Gastrocnemius medialis (tissue), 4 donors: ENCODE data around the gene PTPRQ. TPM values are rescaled to one million over a fixed set of nuclear protein-coding genes. Genes with fewer than 3 reads are reported as not detected.

ENCODE experiments used
- ATAC-seq, 2 donors: fragments of 150-250 bp; one replicate each; pipeline ENCODE4 v1.9.1; 2016
- DNase-seq, 2 donors: peaks; one replicate each; pipeline ENCODE4 v3.0.0-alpha.2; 2019
- H3K27ac ChIP-seq, 4 donors: fragments of 200-600 bp; sonication (generic); 1 replicate in 1 of 4; 2 replicates in 3 of 4; pipeline ENCODE4 v1.5.1; 2016 to 2018; ENCODE audit warnings: mild to moderate bottlenecking in 2 of 4, moderate library complexity in 1 of 4
- H3K27me3 ChIP-seq, 3 donors: fragments of 200-600 bp; sonication (generic) in 2 of 3; 1 replicate in 1 of 3; 2 replicates in 2 of 3; pipeline versions ENCODE4 v1.5.1 to v1.6.0; 2016 to 2019; ENCODE audit warnings: mild to moderate bottlenecking in 1 of 3, moderate library complexity in 1 of 3
- H3K36me3 ChIP-seq, 2 donors: fragments of 200-600 bp; sonication (generic) in 1 of 2; one replicate each; pipeline ENCODE4 v1.5.1; 2017 to 2018
- H3K4me1 ChIP-seq, 2 donors: fragments of 200-600 bp; sonication (generic) in 1 of 2; one replicate each; pipeline ENCODE4 v1.5.1; 2016 to 2017; ENCODE audit warnings: mild to moderate bottlenecking in 2 of 2
- H3K4me3 ChIP-seq, 4 donors: fragments of 200-600 bp; sonication (generic) in 3 of 4; 1 replicate in 1 of 4; 2 replicates in 3 of 4; pipeline ENCODE4 v1.5.1; 2016 to 2019; ENCODE audit warnings: mild to moderate bottlenecking in 2 of 4
- H3K9me3 ChIP-seq, 3 donors: fragments of 200-600 bp; sonication (generic) in 2 of 3; 1 replicate in 1 of 3; 2 replicates in 2 of 3; pipeline ENCODE4 v1.5.1; 2016 to 2019
- CTCF ChIP-seq, 5 experiments: fragments of 450-650 bp in 3 of 5; fragments of 200-600 bp in 2 of 5; sonication (generic) in 2 of 5; IDR thresholded peaks in 4 of 5; conservative IDR thresholded peaks in 1 of 5; 1 replicate in 4 of 5; 2 replicates in 1 of 5; pipeline ENCODE4 v1.5.1; 2016 to 2019; ENCODE audit warnings: antibody characterized with exemption in 5 of 5, mild to moderate bottlenecking in 3 of 5, moderate library complexity in 3 of 5
- POLR2A ChIP-seq, 2 donors: fragments of 450-650 bp; IDR thresholded peaks; one replicate each; pipeline ENCODE4 v1.6.1; 2017; ENCODE audit warnings: antibody characterized with exemption in 2 of 2, mild to moderate bottlenecking in 2 of 2, moderate library complexity in 2 of 2
- in situ Hi-C, 4 donors: fragments of 200-750 bp; cut with MboI; loops; one replicate each; pipeline versions ENCODE4 v1.15.0 to v1.8.0; 2017; ENCODE audit warnings: low sequenced_read_pairs in 4 of 4
- intact Hi-C: fragments of 100-400 bp; cut with DNase I; formaldehyde crosslinking; loops from one replicate; pipeline ENCODE4 v1.15.1; 2023; ENCODE audit warnings: low total_unique reads
- total RNA-seq, 4 donors: library from RNA; depleted of rRNA; stranded (reverse); fragments of >200 nt; gene quantifications; one replicate each; pipeline versions ENCODE4 v1.1.0 to v1.2.3, GENCODE V29; 2016

Gene PTPRQ
- total RNA-seq, 4 donors from 2014 or later: 0.02 to 0.91 (median 0.46) TPM; not detected in 1

GRCh38 chr12:80711866-80712265 is 267.8 kb downstream of the PTPRQ start:
- no peaks in the 10 kb centered on the region for H3K9me3 ChIP-seq
- no peak for ATAC-seq
- H3K4me1 ChIP-seq: peaks cover 4 to 10% of the 10 kb centered on the region in 2 donors
- H3K27ac ChIP-seq: peak overlapping the region; percentile 83 to 98 (median 92)
- no peak overlapping the region for H3K4me3 ChIP-seq
- H3K36me3 ChIP-seq: peaks cover 0 to 19% of the 10 kb centered on the region in 2 donors
- in situ Hi-C loops: no loop called here
- peaks cover 0 to 4% (median 4%) of the 10 kb centered on the region in 3 donors for H3K27me3 ChIP-seq
- intact Hi-C loops: loop anchor here (2.0 to 5.0 kb wide), 4 partner anchors 35 to 239 kb away; no protein-coding TSS in a partner anchor
- no peak for TF ChIP-seq CTCF (IDR thresholded peaks at IDR 0.05 in 4 of 5, conservative IDR thresholded peaks at IDR 0.05 in 1 of 5)
- TF ChIP-seq POLR2A (IDR thresholded peaks at IDR 0.05): no peak
- no peak for DNase-seq

DNA sequence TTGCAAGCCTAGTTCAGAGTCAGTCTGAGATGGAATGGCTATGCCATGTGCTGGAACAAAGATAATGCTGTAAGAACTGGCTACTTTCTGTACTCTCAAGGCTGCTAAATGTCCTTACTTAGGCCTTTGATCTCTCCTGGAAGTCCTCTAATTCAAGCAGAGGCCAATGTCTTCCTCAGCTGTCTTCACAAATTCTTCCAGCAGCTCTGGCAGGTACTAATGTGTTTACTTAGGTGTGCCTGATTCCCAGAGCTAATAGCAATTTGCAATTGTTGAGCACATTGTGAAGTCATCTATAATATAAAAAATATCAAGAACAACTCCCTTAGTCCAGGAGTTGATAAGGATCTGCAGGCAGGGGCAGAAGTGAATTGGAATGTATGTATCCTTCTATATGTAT is 268.8 kb downstream of the PTPRQ start:
- Histone ChIP-seq H3K4me3 (no peak overlapping the region), H3K27ac (peak overlapping the region; percentile 77 to 92 (median 86)), H3K9me3 (no peaks in the 10 kb centered on the region), H3K4me1 (peaks cover 4 to 10% of the 10 kb centered on the region in 2 donors), H3K27me3 (peaks cover 0 to 4% (median 4%) of the 10 kb centered on the region in 3 donors), H3K36me3 (peaks cover 0 to 18% of the 10 kb centered on the region in 2 donors)
- TF ChIP-seq POLR2A (IDR thresholded peaks at IDR 0.05) (no peak), CTCF (IDR thresholded peaks at IDR 0.05 in 4 of 5, conservative IDR thresholded peaks at IDR 0.05 in 1 of 5) (no peak)
- DNase-seq: no peak
- in situ Hi-C loops (no loop called here), intact Hi-C loops (loop anchor here (5.0 kb wide), 1 partner anchor 49 kb away; no protein-coding TSS in a partner anchor)
- no peak for ATAC-seq

DNA sequence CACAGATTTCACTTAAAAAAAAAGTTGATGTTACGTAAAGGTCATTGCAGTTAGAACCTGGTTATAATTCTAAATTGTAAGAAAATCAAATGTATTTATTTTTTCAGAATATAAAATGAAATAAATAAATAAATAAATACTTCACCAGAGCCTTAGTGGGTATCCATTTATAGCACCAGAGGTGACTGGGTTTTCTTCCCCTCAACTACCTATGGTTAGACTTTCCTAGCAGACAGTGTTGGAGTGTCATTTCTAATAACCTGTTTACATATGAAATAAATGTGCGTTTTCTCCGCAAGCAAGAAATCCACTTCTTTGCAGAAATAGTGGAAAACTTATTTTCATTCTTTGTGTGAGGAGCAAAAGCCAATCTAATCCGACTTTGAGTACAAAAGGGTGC is 269.4 kb downstream of the PTPRQ start:
- peak overlapping the region; percentile 37 to 56 (median 50) for H3K4me3 ChIP-seq
- H3K27ac ChIP-seq: peak overlapping the region; percentile 77 to 92 (median 86)
- DNase-seq (no peak), ATAC-seq (no peak)
- H3K4me1 ChIP-seq: peaks cover 4 to 10% of the 10 kb centered on the region in 2 donors
- TF ChIP-seq CTCF (IDR thresholded peaks at IDR 0.05 in 4 of 5, conservative IDR thresholded peaks at IDR 0.05 in 1 of 5) (no peak), POLR2A (IDR thresholded peaks at IDR 0.05) (no peak)
- H3K27me3 ChIP-seq: peaks cover 0 to 4% (median 4%) of the 10 kb centered on the region in 3 donors
- no peaks in the 10 kb centered on the region for H3K9me3 ChIP-seq
- in situ Hi-C loops: no loop called here
- H3K36me3 ChIP-seq: peaks cover 0 to 13% of the 10 kb centered on the region in 2 donors
- intact Hi-C loops: loop anchor here (5.0 kb wide), 1 partner anchor 49 kb away; no protein-coding TSS in a partner anchor

DNA sequence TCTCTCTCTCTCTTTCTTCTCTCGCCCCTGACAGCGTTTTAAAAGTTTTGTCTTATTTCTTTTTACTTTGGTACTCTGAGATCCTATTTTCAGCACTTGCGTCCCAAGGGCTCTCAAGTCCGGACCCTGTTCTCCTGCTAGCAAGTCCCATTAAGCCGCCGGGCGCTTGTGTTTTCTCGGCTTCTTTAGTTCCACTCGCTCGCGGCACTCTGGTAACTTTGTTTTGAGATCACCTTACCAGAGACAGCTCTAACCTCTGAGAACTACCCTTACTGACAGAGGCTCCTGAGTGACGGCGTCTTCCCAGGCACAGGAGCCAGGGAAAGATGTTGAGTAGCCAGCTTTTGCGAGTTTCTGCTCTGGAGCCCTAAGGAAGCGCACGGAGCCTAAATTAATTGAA is 270.0 kb downstream of the PTPRQ start:
- DNase-seq (peak; percentile 28 to 62), ATAC-seq (peak; percentile 32 to 55)
- peaks cover 0 to 8% of the 10 kb centered on the region in 2 donors for H3K36me3 ChIP-seq
- H3K4me3 ChIP-seq: peak overlapping the region; percentile 37 to 56 (median 50)
- H3K9me3 ChIP-seq: no peaks in the 10 kb centered on the region
- peaks cover 4 to 10% of the 10 kb centered on the region in 2 donors for H3K4me1 ChIP-seq
- TF ChIP-seq CTCF (IDR thresholded peaks at IDR 0.05 in 4 of 5, conservative IDR thresholded peaks at IDR 0.05 in 1 of 5): no peak
- TF ChIP-seq POLR2A (IDR thresholded peaks at IDR 0.05): peak in 1 of 2 donors; percentile 25
- intact Hi-C loops: loop anchor here (5.0 kb wide), 1 partner anchor 48 kb away; no protein-coding TSS in a partner anchor
- in situ Hi-C loops: no loop called here
- peak overlapping the region; percentile 77 to 92 (median 86) for H3K27ac ChIP-seq
- H3K27me3 ChIP-seq: peaks cover 0 to 4% (median 4%) of the 10 kb centered on the region in 3 donors
